WTC11 (cell line): ENCODE measurements around the gene MYH14.
"Not testable (repeated sequence)": the region's sequence is repeated elsewhere in the genome, so short reads cannot be mapped to it uniquely, and the experiment has no call there.

Experiments
- CREM ChIP-seq: sonication (generic); formaldehyde crosslinking; IDR thresholded peaks from 2 replicates; pipeline ENCODE4 v1.8.1; 2022; ENCODE audit warnings: mild to moderate bottlenecking, missing genetic modification reagents, moderate library complexity
- NR2C2 ChIP-seq: sonication (generic); formaldehyde crosslinking; IDR thresholded peaks from 2 replicates; pipeline ENCODE4 v1.8.0; 2022; ENCODE audit warnings: mild to moderate bottlenecking, missing genetic modification reagents

GRCh38 chr19:50237493-50237892 lies 34.1 kb downstream of the MYH14 start:
- not testable (repeated sequence) for TF ChIP-seq NR2C2, CREM (CRISPR knock-in tag)
